WTC11 (cell line): ENCODE measurements around the gene SLC30A3. TPM values are rescaled to one million over a fixed set of nuclear protein-coding genes. Genes with fewer than 3 reads are reported as not detected.

Experiments
- ATAC-seq: fragments of 200-7000 bp; cut with Tn5 transposase; 2 replicates; pipeline ENCODE4 v1.10.0; 2021; ENCODE audit warnings: mild to moderate bottlenecking, moderate library complexity
- CTCF ChIA-PET: fragments of 300-600 bp; sonication (Branson Sonifier 250); formaldehyde crosslinking; loops from one replicate; lab custom pipeline; 2021; ENCODE audit warnings: antibody characterized with exemption; lab: Charles Lee
- POLR2A ChIA-PET: fragments of 350-600 bp; sonication (Branson Sonifier 250); formaldehyde crosslinking; loops from one replicate; lab custom pipeline; 2021; ENCODE audit warnings: antibody characterized with exemption; lab: Charles Lee
- DNase-seq: peaks from one replicate; pipeline ENCODE4 v3.0.0; 2021; ENCODE audit warnings: low spot score
- H3K27ac Mint-ChIP-seq: 2 replicates; pipeline ENCODE4 v1.8.0; 2021; ENCODE audit warnings: mixed read lengths
- H3K27me3 Mint-ChIP-seq: 2 replicates; pipeline ENCODE4 v1.8.0; 2021; ENCODE audit warnings: low read depth, mild to moderate bottlenecking, moderate library complexity, mixed read lengths
- H3K36me3 Mint-ChIP-seq: 2 replicates; pipeline ENCODE4 v1.8.0; 2021; ENCODE audit warnings: mixed read lengths
- H3K4me1 Mint-ChIP-seq: 2 replicates; pipeline ENCODE4 v1.8.0; 2022; ENCODE audit warnings: mixed read lengths
- H3K4me3 Mint-ChIP-seq: 2 replicates; pipeline ENCODE4 v1.8.0; 2021; ENCODE audit warnings: mild to moderate bottlenecking, moderate library complexity, mixed read lengths
- H3K9me3 Mint-ChIP-seq: 2 replicates; pipeline ENCODE4 v1.8.0; 2021; ENCODE audit warnings: mixed read lengths
- ATF2 ChIP-seq: sonication (generic); formaldehyde crosslinking; IDR thresholded peaks from 2 replicates; pipeline ENCODE4 v1.8.1; 2022; ENCODE audit warnings: low read depth, missing genetic modification reagents, borderline replicate concordance
- ATF3 ChIP-seq: sonication (generic); formaldehyde crosslinking; conservative IDR thresholded peaks from 2 replicates; pipeline ENCODE4 v1.8.1; 2022; ENCODE audit warnings: mild to moderate bottlenecking, missing genetic modification reagents
- CDX4 ChIP-seq: fragments of 250-450 bp; sonication (Bioruptor Pico); IDR thresholded peaks from 2 replicates; pipeline ENCODE4 v1.9.0; 2021; ENCODE audit warnings: moderate library complexity, mild to moderate bottlenecking, inconsistent platforms, borderline replicate concordance
- E2F1 ChIP-seq: sonication (generic); formaldehyde crosslinking; IDR thresholded peaks from 2 replicates; pipeline ENCODE4 v1.8.0; 2022; ENCODE audit warnings: mild to moderate bottlenecking, missing genetic modification reagents
- EMX1 ChIP-seq: fragments of 250-450 bp; sonication (Bioruptor Pico); IDR thresholded peaks from 2 replicates; pipeline ENCODE4 v1.8.0; 2021; ENCODE audit warnings: mild to moderate bottlenecking
- FOXK1 ChIP-seq: sonication (generic); formaldehyde crosslinking; IDR thresholded peaks from 2 replicates; pipeline ENCODE4 v1.8.0; 2022; ENCODE audit warnings: mild to moderate bottlenecking, moderate library complexity, missing genetic modification reagents
- HMGA2 ChIP-seq: fragments of 250-450 bp; sonication (Bioruptor Pico); IDR thresholded peaks from 2 replicates; pipeline ENCODE4 v1.4.0; 2021; ENCODE audit warnings: mild to moderate bottlenecking, moderate library complexity
- HMGXB4 ChIP-seq: sonication (generic); formaldehyde crosslinking; IDR thresholded peaks from 2 replicates; pipeline ENCODE4 v1.8.1; 2023; ENCODE audit warnings: mild to moderate bottlenecking, moderate library complexity, missing genetic modification reagents
- JAZF1 ChIP-seq: fragments of 250-450 bp; sonication (Bioruptor Pico); IDR thresholded peaks from 2 replicates; pipeline ENCODE4 v1.9.0; 2021; ENCODE audit warnings: moderate library complexity, mild to moderate bottlenecking, inconsistent platforms
- JUN ChIP-seq: sonication (generic); formaldehyde crosslinking; IDR thresholded peaks from 2 replicates; pipeline ENCODE4 v1.8.0; 2023; ENCODE audit warnings: mild to moderate bottlenecking, missing genetic modification reagents
- MLX ChIP-seq: sonication (generic); formaldehyde crosslinking; IDR thresholded peaks from 2 replicates; pipeline ENCODE4 v1.8.1; 2023; ENCODE audit warnings: mild to moderate bottlenecking, missing genetic modification reagents, moderate library complexity
- OVOL2 ChIP-seq: fragments of 250-450 bp; sonication (Bioruptor Pico); IDR thresholded peaks from 2 replicates; pipeline ENCODE4 v1.9.0; 2021; ENCODE audit warnings: mild to moderate bottlenecking, borderline replicate concordance
- PRRX2 ChIP-seq: fragments of 250-450 bp; sonication (Bioruptor Pico); IDR thresholded peaks from 2 replicates; pipeline ENCODE4 v1.8.0; 2021; ENCODE audit warnings: mild to moderate bottlenecking
- SOX15 ChIP-seq: fragments of 250-450 bp; sonication (Bioruptor Pico); IDR thresholded peaks from 2 replicates; pipeline ENCODE4 v1.9.0; 2021; ENCODE audit warnings: mild to moderate bottlenecking
- STAT6 ChIP-seq: sonication (generic); formaldehyde crosslinking; conservative IDR thresholded peaks from 2 replicates; pipeline ENCODE4 v1.8.1; 2023; ENCODE audit warnings: mild to moderate bottlenecking, low read depth, missing genetic modification reagents, moderate library complexity
- TEAD1 ChIP-seq: sonication (generic); formaldehyde crosslinking; IDR thresholded peaks from 2 replicates; pipeline ENCODE4 v1.8.0; 2022; ENCODE audit warnings: mild to moderate bottlenecking, missing genetic modification reagents
- TP53 ChIP-seq: sonication (generic); formaldehyde crosslinking; IDR thresholded peaks from 2 replicates; pipeline ENCODE4 v1.8.1; 2023; ENCODE audit warnings: mild to moderate bottlenecking, missing genetic modification reagents
- USF1 ChIP-seq: sonication (generic); formaldehyde crosslinking; IDR thresholded peaks from 2 replicates; pipeline ENCODE4 v1.8.0; 2022; ENCODE audit warnings: mild to moderate bottlenecking, missing genetic modification reagents
- USF2 ChIP-seq: sonication (generic); formaldehyde crosslinking; IDR thresholded peaks from 2 replicates; pipeline ENCODE4 v1.8.1; 2023; ENCODE audit warnings: mild to moderate bottlenecking, missing genetic modification reagents, moderate library complexity
- ZNF396 ChIP-seq: fragments of 250-450 bp; sonication (Bioruptor Pico); IDR thresholded peaks from 2 replicates; pipeline ENCODE4 v1.8.0; 2021; ENCODE audit warnings: mild to moderate bottlenecking, moderate library complexity, borderline replicate concordance
- total RNA-seq: library from RNA; stranded (reverse); gene quantifications from 3 replicates; pipeline ENCODE4 v1.2.3, GENCODE V29; 2021

Gene SLC30A3
- total RNA-seq, 1 experiment from 2014 or later, result 8.9 TPM

GRCh38 chr2:27290549-27290948 lies 27.7 kb upstream of the SLC30A3 start:
- no peaks in the 10 kb centered on the region for H3K9me3 Mint-ChIP-seq
- POLR2A ChIA-PET, result no interaction called here

More at GRCh38 chr2:27290549-27290948, 27.7 kb upstream of the SLC30A3 start:
- no peak overlapping the region for H3K4me3 Mint-ChIP-seq
- H3K36me3 Mint-ChIP-seq, result no peaks in the 10 kb centered on the region
- no peaks in the 10 kb centered on the region for H3K27me3 Mint-ChIP-seq
- H3K27ac Mint-ChIP-seq, result no peak overlapping the region
- peaks cover 28% of the 10 kb centered on the region for H3K4me1 Mint-ChIP-seq
- TF ChIP-seq USF2, result no peak
- TF ChIP-seq SOX15 (CRISPR knock-in tag), result no peak
- TF ChIP-seq HMGXB4 (CRISPR knock-in tag), result no peak
- TF ChIP-seq MLX (CRISPR knock-in tag), result no peak
- TF ChIP-seq PRRX2 (CRISPR knock-in tag), result no peak
- no peak for TF ChIP-seq HMGA2 (CRISPR knock-in tag)
- no peak for TF ChIP-seq E2F1 (CRISPR knock-in tag)
- no peak for TF ChIP-seq ATF3 (CRISPR knock-in tag)
- no peak for TF ChIP-seq ATF2 (CRISPR knock-in tag)
- TF ChIP-seq CDX4, result no peak
- TF ChIP-seq FOXK1 (CRISPR knock-in tag), result no peak
- TF ChIP-seq USF1 (CRISPR knock-in tag), result no peak
- TF ChIP-seq EMX1 (CRISPR knock-in tag), result no peak
- no peak for TF ChIP-seq JUN
- no peak for TF ChIP-seq JAZF1
- TF ChIP-seq TEAD1 (CRISPR knock-in tag), result no peak
- TF ChIP-seq ZNF396 (CRISPR knock-in tag), result no peak
- no peak for TF ChIP-seq STAT6
- no peak for TF ChIP-seq TP53 (CRISPR knock-in tag)
- TF ChIP-seq OVOL2 (CRISPR knock-in tag), result no peak
- DNase-seq (no peak), ATAC-seq (no peak)
- CTCF ChIA-PET, result interaction anchor here (1.5 to 7.9 kb wide), 4 partner anchors 10 to 274 kb away, joined by 9 to 153 read pairs (median 11); partner anchors contain the start of genes KHK, TRIM54 and UCN
